GM10248 (cell line): ENCODE results near the gene GPX2.

ENCODE experiments used
- CTCF ChIA-PET: fragments of 300-600 bp; sonication (Branson Sonifier 250); formaldehyde crosslinking; extraction: SDS; loops from one replicate; lab custom pipeline; 2021; ENCODE audit warnings: antibody characterized with exemption; lab: Yijun Ruan, JAX
- POLR2A ChIA-PET: fragments of 350-650 bp; sonication (Branson Sonifier 250); formaldehyde crosslinking; extraction: SDS; loops from one replicate; lab custom pipeline; 2020; ENCODE audit warnings: antibody characterized with exemption; lab: Yijun Ruan, JAX
- DNase-seq: peaks from one replicate; pipeline ENCODE4 v3.0.0; 2012; ENCODE audit errors: extremely low spot score
- TF ChIP-seq, protein P1 (sequence below): IDR thresholded peaks from 2 replicates; pipeline ENCODE4 v1.5.1; 2012; ENCODE audit warnings: mild to moderate bottlenecking, low read depth; ENCODE audit errors: extremely low read depth, missing control alignments, control extremely low read depth

GPX2 gene

DNA sequence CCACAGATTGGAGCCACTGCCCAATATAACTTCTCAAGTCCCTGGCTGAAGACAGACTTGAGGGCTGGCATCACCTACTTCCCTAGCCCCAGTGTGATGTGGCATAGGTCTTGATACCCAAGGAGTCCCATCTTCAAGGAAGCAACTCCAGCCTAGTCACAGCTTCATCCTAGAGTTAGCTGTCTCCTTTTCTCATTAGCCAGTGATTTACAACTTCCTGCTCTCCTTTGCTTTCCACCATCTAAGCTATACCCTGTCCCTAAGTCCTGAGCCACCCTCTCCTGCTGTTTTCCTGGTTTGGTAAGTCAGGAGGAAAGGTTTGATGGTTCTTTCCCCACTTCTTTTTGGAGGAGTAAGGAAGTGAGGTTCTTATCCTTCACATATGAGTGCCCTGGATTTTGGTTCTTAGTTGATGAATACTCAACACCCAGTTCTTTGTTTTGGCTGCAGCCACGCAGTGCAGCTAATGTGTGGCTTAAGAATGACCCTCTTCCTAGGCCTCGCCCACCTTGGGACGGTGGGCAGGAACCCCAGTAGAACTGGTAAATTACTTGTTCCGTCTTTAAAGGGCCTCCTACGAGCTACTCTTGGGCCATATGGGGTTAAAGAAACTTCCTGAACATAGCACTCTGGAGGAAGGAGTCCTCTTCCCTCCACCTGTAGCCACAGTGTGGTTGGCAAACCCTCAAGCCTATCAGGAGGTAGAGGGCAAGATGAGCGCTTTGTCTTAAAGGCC is 3.9 kb upstream of the GPX2 start:
- TF ChIP-seq, protein P1, sequence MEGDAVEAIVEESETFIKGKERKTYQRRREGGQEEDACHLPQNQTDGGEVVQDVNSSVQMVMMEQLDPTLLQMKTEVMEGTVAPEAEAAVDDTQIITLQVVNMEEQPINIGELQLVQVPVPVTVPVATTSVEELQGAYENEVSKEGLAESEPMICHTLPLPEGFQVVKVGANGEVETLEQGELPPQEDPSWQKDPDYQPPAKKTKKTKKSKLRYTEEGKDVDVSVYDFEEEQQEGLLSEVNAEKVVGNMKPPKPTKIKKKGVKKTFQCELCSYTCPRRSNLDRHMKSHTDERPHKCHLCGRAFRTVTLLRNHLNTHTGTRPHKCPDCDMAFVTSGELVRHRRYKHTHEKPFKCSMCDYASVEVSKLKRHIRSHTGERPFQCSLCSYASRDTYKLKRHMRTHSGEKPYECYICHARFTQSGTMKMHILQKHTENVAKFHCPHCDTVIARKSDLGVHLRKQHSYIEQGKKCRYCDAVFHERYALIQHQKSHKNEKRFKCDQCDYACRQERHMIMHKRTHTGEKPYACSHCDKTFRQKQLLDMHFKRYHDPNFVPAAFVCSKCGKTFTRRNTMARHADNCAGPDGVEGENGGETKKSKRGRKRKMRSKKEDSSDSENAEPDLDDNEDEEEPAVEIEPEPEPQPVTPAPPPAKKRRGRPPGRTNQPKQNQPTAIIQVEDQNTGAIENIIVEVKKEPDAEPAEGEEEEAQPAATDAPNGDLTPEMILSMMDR: no peak
- CTCF ChIA-PET: interaction anchor here (0.8 to 0.9 kb wide), 2 partner anchors 10 to 15 kb away, joined by 3 read pairs; no protein-coding TSS in a partner anchor
- POLR2A ChIA-PET: interaction anchor here (0.6 kb wide), 1 partner anchor 751 kb away, joined by 3 read pairs; no protein-coding TSS in a partner anchor
- DNase-seq: no peak

DNA sequence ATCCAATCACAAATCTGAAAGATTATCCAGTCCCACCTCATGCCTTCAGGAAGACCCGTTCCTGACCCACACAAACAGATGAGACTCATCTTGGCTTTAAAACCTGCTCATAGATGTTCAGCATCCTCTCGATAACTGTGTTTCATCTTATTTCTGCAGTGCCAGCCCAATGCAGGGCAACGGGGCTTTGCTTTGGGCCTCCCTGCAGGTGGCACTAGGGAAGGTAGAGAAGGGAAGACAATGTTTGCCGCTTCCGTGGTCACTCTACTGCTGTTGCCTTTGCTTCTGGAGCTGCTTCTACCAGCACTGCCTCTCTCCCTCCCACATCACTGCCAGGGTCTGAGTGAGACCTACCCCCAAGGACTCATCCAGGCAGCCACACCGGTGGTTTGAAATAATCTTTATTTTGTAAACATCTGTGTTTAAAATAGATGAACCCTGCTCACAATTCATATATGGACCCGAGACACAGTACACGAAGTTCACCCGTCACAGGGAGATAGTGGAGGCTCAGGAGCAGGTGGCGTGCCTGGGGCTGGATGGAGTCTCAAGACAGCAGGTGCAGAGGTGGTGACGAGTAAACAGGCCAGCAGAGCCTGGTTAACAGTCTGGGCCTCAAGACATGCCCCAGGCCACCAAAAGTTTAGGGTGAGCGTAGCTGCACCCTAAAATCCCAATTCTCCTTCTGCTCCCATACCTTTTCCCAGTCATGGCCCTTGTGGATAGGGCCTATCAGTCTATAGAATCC is 3.1 kb upstream of the GPX2 start:
- DNase-seq: no peak
- ChIA-PET CTCF (interaction anchor here (0.9 kb wide), 1 partner anchor 9 kb away, joined by 3 read pairs; no protein-coding TSS in a partner anchor), POLR2A (no interaction called here)
- TF ChIP-seq, protein P1: no peak

DNA sequence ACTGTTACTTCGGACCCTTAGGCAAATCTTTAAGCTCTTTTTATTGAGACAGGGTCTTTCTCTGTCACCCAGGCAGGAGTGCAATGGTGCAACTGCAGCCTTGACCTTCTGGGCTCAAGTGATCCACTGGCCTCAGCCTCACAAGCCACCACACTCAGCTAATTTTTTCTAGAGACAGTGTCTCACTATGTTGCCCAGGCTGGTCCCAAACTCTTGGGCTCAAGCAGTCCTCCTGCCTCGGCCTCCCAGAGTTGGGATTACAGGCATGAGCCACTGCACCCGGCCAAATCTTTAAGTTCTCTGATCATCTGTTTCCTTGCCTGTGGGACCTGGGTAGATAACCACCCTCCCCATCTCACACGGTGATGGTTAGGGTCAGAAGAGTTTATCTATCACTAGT is 2.3 kb upstream of the GPX2 start:
- DNase-seq: no peak
- ChIA-PET POLR2A (no interaction called here), CTCF (interaction anchor here (1.8 kb wide), 1 partner anchor 8 kb away, joined by 8 read pairs; no protein-coding TSS in a partner anchor)
- TF ChIP-seq, protein P1: no peak

DNA sequence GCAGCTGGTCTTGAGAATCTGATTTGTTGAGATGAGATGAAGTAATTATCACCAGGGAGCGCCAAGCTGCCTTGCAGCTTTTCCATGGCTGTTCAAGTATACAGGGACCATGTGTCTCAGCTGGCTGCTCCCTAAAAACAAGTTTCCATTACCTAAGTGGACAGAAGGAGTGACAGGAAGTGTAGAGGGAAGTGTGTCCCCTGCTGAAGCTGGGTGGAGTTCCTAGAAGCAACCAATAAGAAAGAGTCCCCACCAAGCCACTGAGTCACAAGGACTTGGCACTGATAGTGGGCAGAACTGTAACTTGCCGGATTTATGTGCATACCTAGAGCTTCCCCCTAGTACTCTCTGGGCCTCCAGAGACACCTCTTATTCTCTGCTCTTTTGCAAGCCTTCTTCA is 1.5 kb upstream of the GPX2 start:
- TF ChIP-seq, protein P1: no peak

DNA sequence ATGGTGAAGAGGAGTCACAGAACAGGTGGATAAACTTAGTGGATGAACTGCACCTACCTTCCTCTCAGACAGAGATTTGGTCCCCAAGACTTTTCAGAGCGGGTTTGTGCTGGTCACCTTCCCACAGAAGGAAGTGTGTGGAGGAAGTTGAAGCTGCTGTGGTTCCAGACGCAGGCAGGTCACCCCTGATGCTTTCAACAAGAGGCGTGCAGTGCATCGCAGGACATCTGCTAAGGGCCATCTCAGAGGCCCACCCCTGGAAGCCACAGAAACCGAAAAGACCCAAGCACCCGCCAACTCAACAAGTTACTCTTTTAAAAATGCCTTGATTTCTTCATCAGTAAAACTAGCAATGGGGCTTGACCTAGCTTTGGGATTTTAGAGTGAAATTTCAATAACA is 1.0 kb upstream of the GPX2 start:
- POLR2A ChIA-PET: no interaction called here
- TF ChIP-seq, protein P1: no peak
- no peak for DNase-seq
- CTCF ChIA-PET: interaction anchor here (1.0 to 1.8 kb wide), 3 partner anchors 10 to 44 kb away, joined by 3 to 8 read pairs (median 4); no protein-coding TSS in a partner anchor

More for the DNA sequence above, 1.5 kb upstream of the GPX2 start:
- DNase-seq: no peak
- ChIA-PET CTCF (interaction anchor here (1.0 to 1.8 kb wide), 3 partner anchors 9 to 45 kb away, joined by 3 to 8 read pairs (median 4); no protein-coding TSS in a partner anchor), POLR2A (no interaction called here)

DNA sequence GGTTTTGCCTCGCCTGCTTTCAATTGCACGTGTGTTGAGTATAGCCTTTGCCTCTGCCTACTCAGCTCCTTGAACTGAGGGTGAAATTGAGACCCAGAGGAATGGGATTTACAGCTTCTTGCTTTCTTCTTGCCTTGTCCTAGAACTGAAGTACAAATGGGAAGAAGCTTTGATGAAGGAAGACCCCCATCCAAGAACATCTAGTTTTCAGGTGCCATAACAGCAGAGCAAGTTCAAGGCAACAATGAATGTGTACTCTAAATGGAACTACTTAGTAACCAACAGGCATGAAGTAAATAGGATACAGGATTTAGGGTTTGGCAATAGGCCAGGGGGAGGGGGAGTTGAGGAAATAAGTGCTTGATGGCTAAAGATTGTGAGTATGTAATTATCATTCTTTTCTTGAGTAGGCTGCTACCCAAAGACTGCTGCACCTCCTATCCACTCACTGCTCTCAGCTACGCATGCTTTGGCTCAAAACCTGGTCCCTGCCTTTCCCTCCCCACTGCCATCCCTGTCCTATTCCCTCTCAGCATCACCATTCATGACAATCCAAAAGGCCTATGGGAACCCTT is 2.1 kb downstream of the GPX2 start:
- CTCF ChIA-PET: interaction anchor here (0.9 to 1.6 kb wide), 2 partner anchors 14 to 49 kb away, joined by 3 read pairs; no protein-coding TSS in a partner anchor
- DNase-seq: no peak
- TF ChIP-seq, protein P1: no peak
- POLR2A ChIA-PET: no interaction called here
